K562 (cell line): ENCODE results near the gene TRABD2B. TPM values are rescaled to one million over a fixed set of nuclear protein-coding genes. Genes with fewer than 3 reads are reported as not detected.

ENCODE experiments used
- ATAC-seq: fragments of 200-7000 bp; cut with Tn5 transposase; 3 replicates; pipeline ENCODE4 v1.9.1; 2020; ENCODE audit warnings: moderate library complexity
- BruUV-seq: library from RNA; stranded (reverse); fragments of 400-500 nt; replicated peaks from 2 replicates; lab custom pipeline; 2021; lab: Mats Ljungman, UMichigan
- CTCF ChIA-PET: fragments of 300-600 bp; formaldehyde crosslinking; extraction: SDS; loops from one replicate; lab custom pipeline; 2021; ENCODE audit warnings: low intra/inter-chr PET ratio; lab: Yijun Ruan, JAX
- POLR2A ChIA-PET: fragments of 300-600, 350-650 bp; sonication (Branson Sonifier 250); formaldehyde crosslinking; extraction: SDS; loops from one replicate; lab custom pipeline; 2021; ENCODE audit warnings: antibody characterized with exemption, inconsistent platforms; lab: Yijun Ruan, JAX
- DNase-seq, 4 experiments: peaks; one replicate each; pipeline versions ENCODE4 v3.0.0 to v3.0.0-alpha.2; 2011 to 2018; ENCODE audit warnings: low spot score in 3 of 4, mixed read lengths in 3 of 4; ENCODE audit errors: extremely low read depth in 1 of 4
- FAIRE-seq: peaks from 2 replicates; lab custom pipeline; 2011; peaks lifted over from hg19 to GRCh38; lab: Jason Lieb, UNC
- H2AFZ ChIP-seq: 2 replicates; pipeline ENCODE4 v1.6.0; 2011; ENCODE audit warnings: low read depth, low read length, control low read depth, inconsistent platforms
- H3K27ac ChIP-seq: fragments of 200-600 bp; 3 replicates; pipeline ENCODE4 v1.8.0; 2011; ENCODE audit warnings: low read depth, mild to moderate bottlenecking, control low read depth, inconsistent platforms, low read length, moderate library complexity, mixed read lengths; ENCODE audit errors: extremely low read depth
- H3K27me3 ChIP-seq, 2 experiments: fragments of 300-600 bp in 1 of 2; 2 replicates in 1 of 2; 3 replicates in 1 of 2; pipeline versions ENCODE4 v1.6.0 to v1.8.0; 2011; ENCODE audit warnings: inconsistent platforms in 2 of 2, low read length in 2 of 2, mild to moderate bottlenecking in 1 of 2, mixed read lengths in 1 of 2, moderate library complexity in 1 of 2; ENCODE audit not compliant: control insufficient read depth in 2 of 2, insufficient read depth in 2 of 2
- H3K36me3 ChIP-seq: fragments of 300-600 bp; 3 replicates; pipeline ENCODE4 v1.8.0; 2011; ENCODE audit warnings: mild to moderate bottlenecking, low read length, inconsistent platforms; ENCODE audit not compliant: control insufficient read depth, insufficient read depth
- H3K4me1 ChIP-seq, 2 experiments: fragments of 200-600 bp in 1 of 2; replicated peaks in 1 of 2; 2 replicates in 1 of 2; 3 replicates in 1 of 2; pipeline versions ENCODE4 v1.5.1 to v1.8.0; 2011; ENCODE audit warnings: inconsistent platforms in 2 of 2, low read length in 2 of 2, mild to moderate bottlenecking in 1 of 2, mixed read lengths in 1 of 2, moderate library complexity in 1 of 2; ENCODE audit not compliant: control insufficient read depth in 2 of 2, insufficient read depth in 2 of 2
- H3K4me2 ChIP-seq: 2 replicates; pipeline ENCODE4 v1.6.1; 2011; ENCODE audit warnings: low read length, control low read depth, inconsistent platforms, mixed read lengths; ENCODE audit not compliant: insufficient read depth
- H3K4me3 ChIP-seq: fragments of 200-600 bp; sonication (generic), shearing (Covaris generic); 2 replicates; pipeline ENCODE4 v1.5.1; 2016; ENCODE audit warnings: control low read depth, inconsistent platforms
- H3K79me2 ChIP-seq: fragments of 200-600 bp; 3 replicates; pipeline ENCODE4 v1.8.0; 2011; ENCODE audit warnings: low read length, inconsistent platforms; ENCODE audit not compliant: control insufficient read depth, insufficient read depth
- H3K9ac ChIP-seq, 2 experiments: 2 replicates each; pipeline versions ENCODE4 v1.6.0 to v1.6.1; 2011; ENCODE audit warnings: low read depth in 2 of 2, low read length in 2 of 2, control low read depth in 1 of 2, inconsistent platforms in 1 of 2, mild to moderate bottlenecking in 1 of 2, mixed read lengths in 1 of 2; ENCODE audit not compliant: insufficient read depth in 1 of 2
- H3K9me1 ChIP-seq: one replicate; pipeline ENCODE4 v1.6.0; 2011; ENCODE audit warnings: inconsistent platforms, mild to moderate bottlenecking, low read length, moderate library complexity; ENCODE audit not compliant: control insufficient read depth, insufficient read depth
- H3K9me3 ChIP-seq: replicated peaks from 2 replicates; pipeline ENCODE4 v1.5.1; 2011; ENCODE audit warnings: low read depth, low read length, inconsistent platforms; ENCODE audit not compliant: control insufficient read depth, insufficient read depth
- H4K20me1 ChIP-seq: replicated peaks from 2 replicates; pipeline ENCODE4 v1.6.1; 2011; ENCODE audit warnings: low read length, inconsistent platforms, mixed read lengths; ENCODE audit not compliant: control insufficient read depth, insufficient read depth
- CHCHD3 ChIP-seq: fragments of 250-450 bp; sonication (Bioruptor Pico); IDR thresholded peaks from 2 replicates; pipeline ENCODE4 v2.1.2; 2022; ENCODE audit warnings: mild to moderate bottlenecking
- DIDO1 ChIP-seq: fragments of 450-650 bp; IDR thresholded peaks from 2 replicates; pipeline ENCODE4 v1.6.1; 2016; ENCODE audit warnings: low read depth, missing biosample characterization, missing genetic modification characterization
- ETV6 ChIP-seq, 3 experiments: fragments of 150-350 bp in 1 of 3; sonication (generic) in 1 of 3; formaldehyde crosslinking in 1 of 3; IDR thresholded peaks; 2 replicates each; pipeline versions ENCODE4 v1.6.1 to v1.8.0; 2014 to 2022; ENCODE audit warnings: borderline replicate concordance in 2 of 3, low read depth in 2 of 3, antibody characterized with exemption in 1 of 3, low read length in 1 of 3, mild to moderate bottlenecking in 1 of 3, missing genetic modification reagents in 1 of 3
- JUN ChIP-seq, 2 experiments: sonication (generic) in 1 of 2; formaldehyde crosslinking in 1 of 2; IDR thresholded peaks; 2 replicates each; pipeline versions ENCODE4 v1.6.1 to v1.8.0; 2012 to 2022; ENCODE audit warnings: borderline replicate concordance in 2 of 2, mild to moderate bottlenecking in 2 of 2, improper control_type of control experiment in 1 of 2, low read depth in 1 of 2, low read length in 1 of 2, missing genetic modification reagents in 1 of 2
- NONO ChIP-seq, 2 experiments: fragments of 200-400 bp in 1 of 2; fragments of 450-650 bp in 1 of 2; formaldehyde crosslinking in 1 of 2; IDR thresholded peaks; 2 replicates each; pipeline ENCODE4 v1.6.1; 2017; ENCODE audit warnings: low read depth in 2 of 2, mild to moderate bottlenecking in 2 of 2, moderate library complexity in 2 of 2, low read length in 1 of 2
- RBM22 ChIP-seq: fragments of 200-400 bp; formaldehyde crosslinking; IDR thresholded peaks from 2 replicates; pipeline ENCODE4 v1.6.1; 2018; ENCODE audit warnings: low read length, low read depth; ENCODE audit not compliant: poor library complexity, severe bottlenecking
- TFAM ChIP-seq: fragments of 250-450 bp; sonication (Bioruptor Pico); conservative IDR thresholded peaks from 2 replicates; pipeline ENCODE4 v1.5.0; 2021; ENCODE audit warnings: mild to moderate bottlenecking, moderate library complexity
- ZBTB7A ChIP-seq: IDR thresholded peaks from 2 replicates; pipeline ENCODE4 v1.6.1; 2011; ENCODE audit warnings: low read depth, mild to moderate bottlenecking, low read length, moderate library complexity, borderline replicate concordance; ENCODE audit not compliant: control insufficient read depth
- ZNF24 ChIP-seq: fragments of 450-650 bp; IDR thresholded peaks from 2 replicates; pipeline ENCODE4 v1.6.1; 2016
- WGBS: fragments of 100-300 bp; shearing (Covaris generic); methylation state at CpG from one replicate; pipeline ENCODE4 v1.1.6; 2016; ENCODE audit warnings: low coverage, mixed read lengths; ENCODE audit not compliant: insufficient coverage; ENCODE audit errors: missing lambda C conversion rate; 5-methylcytosine and 5-hydroxymethylcytosine counted together
- in situ Hi-C: fragments of 300-500 bp; cut with MboI; formaldehyde crosslinking; loops from 4 replicates; pipeline ENCODE4 v1.15.0; 2018; ENCODE audit warnings: inconsistent platforms, mixed read lengths
- intact Hi-C: fragments of 100-400 bp; cut with micrococcal nuclease; formaldehyde crosslinking; loops from 2 replicates; pipeline ENCODE4 v1.14.2; 2022
- polyA plus RNA-seq, 8 experiments: library from polyadenylated mRNA; depleted of rRNA in 4 of 8; stranded (reverse) in 5 of 8; unstranded in 3 of 8; fragments of >200 nt; fragmentation: Nextera tagmentation in 2 of 8; fragmentation: Illumina TruSeq in 1 of 8; extraction: Ambion mirVana in 2 of 8; extraction: Trizol in 1 of 8; gene quantifications; 2 replicates each; pipeline versions ENCODE4 v1.2.1 to v1.2.3, GENCODE V29; 2011 to 2014; ENCODE audit warnings: inconsistent platforms in 1 of 8, missing spikeins in 1 of 8
- total RNA-seq, 7 experiments: library from RNA; depleted of rRNA in 6 of 7; stranded (reverse); fragments of >200 nt in 6 of 7; fragmentation: Illumina TruSeq in 2 of 7; extraction: Trizol in 2 of 7; gene quantifications; 2 replicates each; pipeline versions ENCODE4 v1.2.1 to v1.2.3, GENCODE V29; 2011 to 2021; ENCODE audit warnings: low replicate concordance in 1 of 7
- TF ChIP-seq, protein P1 (sequence below): fragments of 150-350 bp; IDR thresholded peaks from 2 replicates; pipeline ENCODE4 v1.6.1; 2014; ENCODE audit warnings: low read depth, mild to moderate bottlenecking, low read length, borderline replicate concordance
- TF ChIP-seq, protein P2 (sequence below): fragments of 250-450 bp; sonication (Bioruptor Pico); IDR thresholded peaks from 2 replicates; pipeline ENCODE4 v1.4.0; 2020; ENCODE audit warnings: mild to moderate bottlenecking, moderate library complexity, borderline replicate concordance

The TRABD2B gene
- total and polyA plus RNA-seq, 9 of the 15 experiments (the other 6 are each of a cell fraction or from before 2014, with no cell fraction given) = not detected

DNA sequence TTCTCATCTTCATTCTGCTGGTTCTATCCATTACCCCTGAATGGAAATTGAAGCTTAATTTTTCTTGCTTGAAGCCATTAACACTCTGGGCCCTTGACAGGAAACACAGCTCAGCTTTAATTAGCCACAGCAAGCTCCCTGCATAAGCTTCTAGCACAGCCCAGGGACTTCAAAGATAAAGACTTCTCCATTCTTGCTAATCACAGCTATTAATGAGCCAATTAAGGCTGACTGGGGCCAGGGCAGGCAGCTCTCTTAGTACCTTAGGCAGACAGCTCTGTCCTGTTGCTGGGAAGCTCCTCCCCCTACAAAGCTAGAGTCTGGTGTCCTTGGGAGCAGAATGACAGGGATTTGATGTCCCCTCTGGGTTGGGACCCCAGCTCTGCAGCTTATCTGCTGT, 27.9 kb upstream of the TRABD2B start (continued):
- no peak for TF ChIP-seq ZBTB7A
- TF ChIP-seq, protein P1, sequence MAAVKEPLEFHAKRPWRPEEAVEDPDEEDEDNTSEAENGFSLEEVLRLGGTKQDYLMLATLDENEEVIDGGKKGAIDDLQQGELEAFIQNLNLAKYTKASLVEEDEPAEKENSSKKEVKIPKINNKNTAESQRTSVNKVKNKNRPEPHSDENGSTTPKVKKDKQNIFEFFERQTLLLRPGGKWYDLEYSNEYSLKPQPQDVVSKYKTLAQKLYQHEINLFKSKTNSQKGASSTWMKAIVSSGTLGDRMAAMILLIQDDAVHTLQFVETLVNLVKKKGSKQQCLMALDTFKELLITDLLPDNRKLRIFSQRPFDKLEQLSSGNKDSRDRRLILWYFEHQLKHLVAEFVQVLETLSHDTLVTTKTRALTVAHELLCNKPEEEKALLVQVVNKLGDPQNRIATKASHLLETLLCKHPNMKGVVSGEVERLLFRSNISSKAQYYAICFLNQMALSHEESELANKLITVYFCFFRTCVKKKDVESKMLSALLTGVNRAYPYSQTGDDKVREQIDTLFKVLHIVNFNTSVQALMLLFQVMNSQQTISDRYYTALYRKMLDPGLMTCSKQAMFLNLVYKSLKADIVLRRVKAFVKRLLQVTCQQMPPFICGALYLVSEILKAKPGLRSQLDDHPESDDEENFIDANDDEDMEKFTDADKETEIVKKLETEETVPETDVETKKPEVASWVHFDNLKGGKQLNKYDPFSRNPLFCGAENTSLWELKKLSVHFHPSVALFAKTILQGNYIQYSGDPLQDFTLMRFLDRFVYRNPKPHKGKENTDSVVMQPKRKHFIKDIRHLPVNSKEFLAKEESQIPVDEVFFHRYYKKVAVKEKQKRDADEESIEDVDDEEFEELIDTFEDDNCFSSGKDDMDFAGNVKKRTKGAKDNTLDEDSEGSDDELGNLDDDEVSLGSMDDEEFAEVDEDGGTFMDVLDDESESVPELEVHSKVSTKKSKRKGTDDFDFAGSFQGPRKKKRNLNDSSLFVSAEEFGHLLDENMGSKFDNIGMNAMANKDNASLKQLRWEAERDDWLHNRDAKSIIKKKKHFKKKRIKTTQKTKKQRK = no peak
- TF ChIP-seq RBM22 = no peak
- TF ChIP-seq ETV6 (IDR thresholded peaks at IDR 0.05; ENCODE audit: borderline replicate concordance in 1 of 2, low read depth in 2 of 2, low read length in 1 of 2) = no peak
- no peak for TF ChIP-seq ETV6 (CRISPR knock-in tag; IDR thresholded peaks at IDR 0.05; ENCODE audit: borderline replicate concordance)

DNA sequence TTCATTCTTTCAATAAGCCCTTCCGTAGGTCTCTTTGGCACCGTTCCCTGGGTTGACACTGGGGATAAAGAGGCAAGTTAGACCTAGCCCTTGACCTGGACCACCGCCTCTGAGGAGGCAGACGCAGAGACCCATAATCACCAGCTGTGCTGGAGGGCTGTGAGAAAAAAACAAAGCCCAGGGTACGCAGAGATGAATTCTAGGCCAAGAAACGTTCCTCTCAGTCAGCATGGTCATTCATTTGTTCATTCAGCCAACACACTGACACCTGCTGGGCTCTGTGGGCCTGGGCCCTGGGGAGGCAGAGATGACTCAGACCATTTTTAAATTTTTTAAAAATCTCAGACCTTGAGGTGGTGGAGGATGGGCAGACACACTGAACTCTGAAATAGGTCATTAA, 26.3 kb upstream of the TRABD2B start:
- no peak overlapping the region for H3K9ac ChIP-seq
- H3K27ac ChIP-seq = no peak overlapping the region
- H3K4me3 ChIP-seq = no peak overlapping the region
- no peak overlapping the region for H2AFZ ChIP-seq
- no peaks in the 10 kb centered on the region for H4K20me1 ChIP-seq
- WGBS = 1% methylated on average over 6 of the region's 6 CpGs
- H3K9me3 ChIP-seq = no peaks in the 10 kb centered on the region
- DNase-seq = no peak
- no peaks in the 10 kb centered on the region for H3K36me3 ChIP-seq
- H3K27me3 ChIP-seq = peaks cover 0 to 4% of the 10 kb centered on the region in 2 experiments; a peak in 1 of 5 replicates
- no peak overlapping the region for H3K4me2 ChIP-seq
- intact Hi-C loops = no loop called here
- H3K9me1 ChIP-seq = no peaks in the 10 kb centered on the region
- ChIA-PET CTCF (interaction anchor here (0.5 kb wide), 1 partner anchor 26 kb away, joined by 3 read pairs; the partner anchor contains the start of gene TRABD2B), POLR2A (interaction anchor here (0.6 kb wide), 1 partner anchor 12 kb away, joined by 3 read pairs; no protein-coding TSS in a partner anchor)
- no peak for FAIRE-seq
- no peaks in the 10 kb centered on the region for H3K79me2 ChIP-seq
- in situ Hi-C loops = no loop called here
- no TSS peak for BruUV-seq
- ATAC-seq = no peak
- no peak for TF ChIP-seq JUN (IDR thresholded peaks at IDR 0.05; ENCODE audit: borderline replicate concordance, low read depth, low read length)
- TF ChIP-seq JUN (CRISPR knock-in tag; IDR thresholded peaks at IDR 0.05; ENCODE audit: borderline replicate concordance) = no peak
- peak; percentile 81 for TF ChIP-seq ZNF24
- no peak for TF ChIP-seq DIDO1 (tag)
- TF ChIP-seq NONO (IDR thresholded peaks at IDR 0.05; ENCODE audit: low read depth in 2 of 2, low read length in 1 of 2) = no peak
- TF ChIP-seq, protein P2, sequence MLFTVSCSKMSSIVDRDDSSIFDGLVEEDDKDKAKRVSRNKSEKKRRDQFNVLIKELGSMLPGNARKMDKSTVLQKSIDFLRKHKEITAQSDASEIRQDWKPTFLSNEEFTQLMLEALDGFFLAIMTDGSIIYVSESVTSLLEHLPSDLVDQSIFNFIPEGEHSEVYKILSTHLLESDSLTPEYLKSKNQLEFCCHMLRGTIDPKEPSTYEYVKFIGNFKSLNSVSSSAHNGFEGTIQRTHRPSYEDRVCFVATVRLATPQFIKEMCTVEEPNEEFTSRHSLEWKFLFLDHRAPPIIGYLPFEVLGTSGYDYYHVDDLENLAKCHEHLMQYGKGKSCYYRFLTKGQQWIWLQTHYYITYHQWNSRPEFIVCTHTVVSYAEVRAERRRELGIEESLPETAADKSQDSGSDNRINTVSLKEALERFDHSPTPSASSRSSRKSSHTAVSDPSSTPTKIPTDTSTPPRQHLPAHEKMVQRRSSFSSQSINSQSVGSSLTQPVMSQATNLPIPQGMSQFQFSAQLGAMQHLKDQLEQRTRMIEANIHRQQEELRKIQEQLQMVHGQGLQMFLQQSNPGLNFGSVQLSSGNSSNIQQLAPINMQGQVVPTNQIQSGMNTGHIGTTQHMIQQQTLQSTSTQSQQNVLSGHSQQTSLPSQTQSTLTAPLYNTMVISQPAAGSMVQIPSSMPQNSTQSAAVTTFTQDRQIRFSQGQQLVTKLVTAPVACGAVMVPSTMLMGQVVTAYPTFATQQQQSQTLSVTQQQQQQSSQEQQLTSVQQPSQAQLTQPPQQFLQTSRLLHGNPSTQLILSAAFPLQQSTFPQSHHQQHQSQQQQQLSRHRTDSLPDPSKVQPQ (CRISPR knock-in tag) = no peak
- TF ChIP-seq TFAM = no peak
- TF ChIP-seq CHCHD3 (CRISPR knock-in tag) = no peak
- H3K4me1 ChIP-seq = no peaks in the 10 kb centered on the region; a peak in 1 of 5 replicates
